H1 (cell line): Measurements from ENCODE around the gene ST6GALNAC2. TPM values are rescaled to one million over a fixed set of nuclear protein-coding genes. Genes with fewer than 3 reads are reported as not detected.

Source experiments
- CTCF ChIA-PET: fragments of 300-600 bp; sonication (Branson Sonifier 250); formaldehyde crosslinking; loops from one replicate; lab custom pipeline; 2021; ENCODE audit not compliant: partially characterized antibody; lab: Charles Lee
- POLR2A ChIA-PET: fragments of 300-600 bp; sonication (Branson Sonifier 250); formaldehyde crosslinking; loops from one replicate; lab custom pipeline; 2021; ENCODE audit warnings: inconsistent platforms; ENCODE audit not compliant: partially characterized antibody; lab: Charles Lee
- DNase-seq, 2 experiments: peaks; one replicate each; pipeline versions ENCODE4 v3.0.0 to v3.0.0-alpha.2; 2010 to 2022; ENCODE audit warnings: low spot score in 2 of 2, low read depth in 1 of 2, mixed read lengths in 1 of 2
- FAIRE-seq: peaks from 2 replicates; lab custom pipeline; 2011; peaks lifted over from hg19 to GRCh38; lab: Jason Lieb, UNC
- H2AFZ ChIP-seq: 2 replicates; pipeline ENCODE4 v1.8.1; 2012; ENCODE audit warnings: low read length, inconsistent platforms
- H2AK5ac ChIP-seq: 2 replicates; pipeline ENCODE4 v1.6.1; 2013; ENCODE audit warnings: low read depth, low read length
- H2BK120ac ChIP-seq: replicated peaks from 2 replicates; pipeline ENCODE3; 2013; ENCODE audit warnings: low read depth, low read length, inconsistent platforms
- H2BK12ac ChIP-seq: 2 replicates; pipeline ENCODE4 v1.6.1; 2013; ENCODE audit warnings: low read depth, low read length
- H2BK15ac ChIP-seq: 2 replicates; pipeline ENCODE4 v1.6.1; 2013; ENCODE audit warnings: low read length
- H2BK20ac ChIP-seq: 2 replicates; pipeline ENCODE4 v1.6.1; 2013; ENCODE audit warnings: low read length
- H2BK5ac ChIP-seq: 2 replicates; pipeline ENCODE4 v1.6.1; 2013; ENCODE audit warnings: low read depth, low read length
- H3K14ac ChIP-seq: 2 replicates; pipeline ENCODE4 v1.6.1; 2013; ENCODE audit warnings: inconsistent platforms; ENCODE audit not compliant: insufficient read length
- H3K18ac ChIP-seq: 2 replicates; pipeline ENCODE4 v1.6.1; 2013; ENCODE audit warnings: low read length; ENCODE audit errors: extremely low read depth
- H3K23ac ChIP-seq: 2 replicates; pipeline ENCODE4 v1.6.1; 2013; ENCODE audit warnings: inconsistent platforms; ENCODE audit not compliant: insufficient read length
- H3K23me2 ChIP-seq: 2 replicates; pipeline ENCODE4 v1.6.1; 2013; ENCODE audit warnings: low read depth, low read length
- H3K27ac ChIP-seq: 2 replicates; pipeline ENCODE4 v1.6.1; 2011; ENCODE audit warnings: low read depth, low read length, inconsistent platforms
- H3K27me3 ChIP-seq, 4 experiments: replicated peaks in 1 of 4; 1 replicate in 1 of 4; 2 replicates in 3 of 4; pipeline versions ENCODE4 v1.6.1 to v1.8.1; 2011 to 2013; ENCODE audit warnings: low read length in 3 of 4, mild to moderate bottlenecking in 3 of 4, inconsistent platforms in 2 of 4, mixed read lengths in 2 of 4, moderate library complexity in 1 of 4; ENCODE audit not compliant: control insufficient read depth in 3 of 4, insufficient read depth in 3 of 4; ENCODE audit errors: extremely low read depth in 1 of 4
- H3K36me3 ChIP-seq, 4 experiments: 2 replicates each; pipeline versions ENCODE4 v1.6.1 to v1.8.1; 2011 to 2013; ENCODE audit warnings: mild to moderate bottlenecking in 4 of 4, low read length in 3 of 4, moderate library complexity in 2 of 4, control low read depth in 1 of 4, inconsistent platforms in 1 of 4; ENCODE audit not compliant: insufficient read depth in 4 of 4, control insufficient read depth in 2 of 4
- H3K4ac ChIP-seq: replicated peaks from 2 replicates; pipeline ENCODE3; 2013; ENCODE audit warnings: low read length, low read depth, mixed read lengths, inconsistent platforms; ENCODE audit not compliant: insufficient read length
- H3K4me1 ChIP-seq, 4 experiments: replicated peaks in 1 of 4; 1 replicate in 1 of 4; 2 replicates in 3 of 4; pipeline versions ENCODE4 v1.6.1 to v1.8.1; 2011 to 2013; ENCODE audit warnings: low read length in 3 of 4, inconsistent platforms in 2 of 4, mixed read lengths in 1 of 4; ENCODE audit not compliant: insufficient read depth in 4 of 4, control insufficient read depth in 3 of 4
- H3K4me2 ChIP-seq, 2 experiments: 2 replicates each; pipeline versions ENCODE4 v1.6.1 to v1.8.1; 2011 to 2013; ENCODE audit warnings: low read depth in 2 of 2, low read length in 2 of 2, control low read depth in 1 of 2, inconsistent platforms in 1 of 2, mild to moderate bottlenecking in 1 of 2; ENCODE audit not compliant: insufficient read depth in 1 of 2
- H3K4me3 ChIP-seq, 4 experiments: fragments of 200-600, 300-600 bp in 1 of 4; sonication (generic), shearing (Covaris generic), sonication (Bioruptor Twin) in 1 of 4; 2 replicates each; pipeline versions ENCODE4 v1.5.1 to v1.8.1; 2011 to 2016; ENCODE audit warnings: low read length in 4 of 4, low read depth in 3 of 4, control low read depth in 2 of 4, inconsistent platforms in 2 of 4, mild to moderate bottlenecking in 2 of 4, mixed read lengths in 1 of 4, moderate library complexity in 1 of 4; ENCODE audit not compliant: insufficient read depth in 2 of 4; ENCODE audit errors: extremely low read depth in 1 of 4
- H3K56ac ChIP-seq: replicated peaks from 2 replicates; pipeline ENCODE3; 2013; ENCODE audit warnings: low read depth, mild to moderate bottlenecking, mixed read lengths, low read length, inconsistent platforms; ENCODE audit not compliant: insufficient read length
- H3K79me1 ChIP-seq: 2 replicates; pipeline ENCODE4 v1.6.1; 2013; ENCODE audit warnings: low read depth, low read length, control low read depth
- H3K79me2 ChIP-seq, 2 experiments: 2 replicates each; pipeline versions ENCODE4 v1.6.1 to v1.8.1; 2012 to 2013; ENCODE audit warnings: low read length in 2 of 2, mild to moderate bottlenecking in 2 of 2, inconsistent platforms in 1 of 2; ENCODE audit not compliant: insufficient read depth in 2 of 2, control insufficient read depth in 1 of 2
- H3K9ac ChIP-seq, 4 experiments: replicated peaks in 1 of 4; 1 replicate in 1 of 4; 2 replicates in 3 of 4; pipeline versions ENCODE4 v1.6.1 to v1.8.1; 2011 to 2013; ENCODE audit warnings: low read depth in 3 of 4, low read length in 3 of 4, control low read depth in 2 of 4, mild to moderate bottlenecking in 2 of 4, moderate library complexity in 2 of 4, inconsistent platforms in 1 of 4; ENCODE audit errors: extremely low read depth in 1 of 4
- H3K9me3 ChIP-seq, 2 experiments: 2 replicates each; pipeline versions ENCODE4 v1.6.1 to v1.8.1; 2012 to 2013; ENCODE audit warnings: mild to moderate bottlenecking in 2 of 2, moderate library complexity in 2 of 2, control low read depth in 1 of 2, inconsistent platforms in 1 of 2, low read depth in 1 of 2, low read length in 1 of 2, mixed read lengths in 1 of 2; ENCODE audit not compliant: insufficient read depth in 2 of 2
- H4K20me1 ChIP-seq, 2 experiments: replicated peaks in 1 of 2; 2 replicates each; pipeline versions ENCODE3 to v1.8.1; 2011 to 2013; ENCODE audit warnings: inconsistent platforms in 2 of 2, low read length in 2 of 2, mild to moderate bottlenecking in 1 of 2; ENCODE audit not compliant: insufficient read depth in 2 of 2, control insufficient read depth in 1 of 2
- H4K5ac ChIP-seq: 2 replicates; pipeline ENCODE4 v1.6.1; 2013; ENCODE audit warnings: low read length, low read depth, mixed read lengths, inconsistent platforms; ENCODE audit not compliant: insufficient read length
- H4K8ac ChIP-seq: 2 replicates; pipeline ENCODE4 v1.8.0; 2013; ENCODE audit warnings: mild to moderate bottlenecking, moderate library complexity, low read length, inconsistent platforms; ENCODE audit not compliant: insufficient read depth; ENCODE audit errors: extremely low read depth
- H4K91ac ChIP-seq: replicated peaks from 2 replicates; pipeline ENCODE3; 2013; ENCODE audit warnings: low read length, mixed read lengths, inconsistent platforms; ENCODE audit not compliant: insufficient read length
- HDAC2 ChIP-seq, 2 experiments: fragments of 300-600 bp in 1 of 2; sonication (generic) in 1 of 2; IDR thresholded peaks; 2 replicates each; pipeline ENCODE4 v1.6.1; 2011 to 2012; ENCODE audit warnings: low read depth in 2 of 2, low read length in 2 of 2, mild to moderate bottlenecking in 2 of 2, moderate library complexity in 2 of 2, borderline replicate concordance in 1 of 2, inconsistent platforms in 1 of 2
- KDM4A ChIP-seq: IDR thresholded peaks from one replicate; pipeline ENCODE4 v1.7.1; 2012; ENCODE audit warnings: low read depth, mild to moderate bottlenecking, moderate library complexity, low read length, inconsistent platforms; ENCODE audit not compliant: severe bottlenecking
- SIN3A ChIP-seq, 2 experiments: IDR thresholded peaks in 1 of 2; conservative IDR thresholded peaks in 1 of 2; 2 replicates each; pipeline ENCODE4 v1.6.1; 2011 to 2012; ENCODE audit warnings: low read length in 2 of 2, improper control_type of control experiment in 1 of 2, low read depth in 1 of 2, mild to moderate bottlenecking in 1 of 2
- SUZ12 ChIP-seq: fragments of 200-600 bp; sonication (generic); IDR thresholded peaks from 2 replicates; pipeline ENCODE4 v1.6.1; 2012; ENCODE audit warnings: mild to moderate bottlenecking, inconsistent platforms, low read length, moderate library complexity, mixed read lengths
- TAF1 ChIP-seq: IDR thresholded peaks from 2 replicates; pipeline ENCODE4 v1.6.1; 2011; ENCODE audit warnings: mild to moderate bottlenecking, low read depth, low read length
- WGBS, 2 experiments: shearing (Covaris generic) in 1 of 2; methylation state at CpG; one replicate each; pipeline versions ENCODE4 v1.1.6 to v1.1.7; 2013 to 2015; ENCODE audit warnings: low lambda C conversion rate in 2 of 2, mixed read lengths in 2 of 2, inconsistent platforms in 1 of 2, low coverage in 1 of 2, missing lambda C conversion rate in 1 of 2; ENCODE audit not compliant: insufficient replicate concordance in 2 of 2, insufficient coverage in 1 of 2, insufficient read length in 1 of 2; ENCODE audit errors: extremely low coverage in 1 of 2, missing lambda C conversion rate in 1 of 2; 5-methylcytosine and 5-hydroxymethylcytosine counted together
- polyA plus RNA-seq, 7 experiments: library from polyadenylated mRNA; depleted of rRNA in 3 of 7; stranded (reverse) in 5 of 7; unstranded in 2 of 7; fragments of >200 nt in 5 of 7; fragments of 200-250 nt in 2 of 7; gene quantifications; 1 replicate in 5 of 7; 2 replicates in 1 of 7; 4 replicates in 1 of 7; pipeline versions ENCODE4 v1.2.1 to v1.2.3, GENCODE V29; 2011 to 2013; ENCODE audit warnings: missing spikeins in 2 of 7, mixed read lengths in 2 of 7
- total RNA-seq: library from RNA; stranded (reverse); fragmentation: NEBNext Ultra II Directional; extraction: Animal tissue kit (Norgen Biotek cat#: 25700); gene quantifications from 2 replicates; pipeline ENCODE4 v1.2.1, GENCODE V29; 2021

The ST6GALNAC2 gene
- total and polyA plus RNA-seq, 2 of the 8 experiments (the other 6 are each of a cell fraction or from before 2014, with no cell fraction given) = 0.09 TPM; not detected in 1

GRCh38 chr17:76537578-76538280, 47.9 kb downstream of the ST6GALNAC2 start, which contains the start of gene CYGB:
Gene CYGB (minus strand): TSS chr17:76537709. CDS start chr17:76537542, 167 bp downstream.
- Histone ChIP-seq H3K4ac (peak within 1 kb of the TSS; percentile 17), H3K23ac (no peak within 1 kb of the TSS), H2BK12ac (no peak within 1 kb of the TSS), H4K91ac (no peak within 1 kb of the TSS), H3K27me3 (peaks cover 8 to 46% (median 37%) of the 10 kb centered on the region in 4 experiments), H3K79me1 (no peaks in the 10 kb centered on the region), H2BK5ac (no peak within 1 kb of the TSS), H2AK5ac (no peak within 1 kb of the TSS), H4K5ac (no peak within 1 kb of the TSS), H2AFZ (no peak within 1 kb of the TSS; the same call in 1 of the 2 replicates), H3K18ac (peak within 1 kb of the TSS; percentile 60), H3K79me2 (no peaks in the 10 kb centered on the region), H3K27ac (no peak within 1 kb of the TSS), H3K4me2 (peak within 1 kb of the TSS; percentile 76 to 99), H3K9ac (peak within 1 kb of the TSS in 1 of 4 experiments; percentile 40; a peak in 2 of 7 replicates), H3K9me3 (no peaks in the 10 kb centered on the region), H4K20me1 (no peaks in the 10 kb centered on the region), H2BK15ac (no peak within 1 kb of the TSS), H2BK120ac (no peak within 1 kb of the TSS), H4K8ac (peak within 1 kb of the TSS; percentile 84; the same call in 1 of the 2 replicates), H3K23me2 (peaks cover 11% of the 10 kb centered on the region), H2BK20ac (no peak within 1 kb of the TSS), H3K36me3 (no peaks in the 10 kb centered on the region), H3K56ac (no peak within 1 kb of the TSS), H3K14ac (no peak within 1 kb of the TSS), H3K4me1 (peaks cover 0 to 16% (median 9%) of the 10 kb centered on the region in 4 experiments; a peak in 6 of 7 replicates), H3K4me3 (peak within 1 kb of the TSS; percentile 35 to 67 (median 46))
- 1% methylated on average over 18 of the region's 95 CpGs; no CpG with 5 or more reads in 1 of the 2 experiments for WGBS, 2 experiments
- no peak for FAIRE-seq
- peak; percentile 63; the same call in 1 of the 2 replicates for TF ChIP-seq SUZ12
- TF ChIP-seq TAF1 = no peak
- TF ChIP-seq KDM4A = peak; percentile 93
- TF ChIP-seq SIN3A (conservative IDR thresholded peaks at IDR 0.05 in 1 of 2, IDR thresholded peaks at IDR 0.05 in 1 of 2; ENCODE audit: low read depth in 1 of 2, low read length in 2 of 2) = 0 out of 4 replicates have a peak, but pooled peaks of 1 of the 2 experiments have one; percentile 6
- 0 out of 4 replicates have a peak, but pooled peaks of 1 of the 2 experiments have one; percentile 25 for TF ChIP-seq HDAC2 (IDR thresholded peaks at IDR 0.05; ENCODE audit: borderline replicate concordance in 1 of 2, low read depth in 2 of 2, low read length in 2 of 2)
- ChIA-PET CTCF (interaction anchor here (1.3 to 15.6 kb wide), 4 partner anchors 8 to 146 kb away, joined by 3 to 260 read pairs (median 30); no protein-coding TSS in a partner anchor), POLR2A (interaction anchor here (3.7 to 5.7 kb wide), 2 partner anchors 8 to 20 kb away, joined by 28 to 30 read pairs; no protein-coding TSS in a partner anchor)
- no peak for DNase-seq
